ENCODE results near the gene APH1B. TPM values are rescaled to one million over a fixed set of nuclear protein-coding genes. Genes with fewer than 3 reads are reported as not detected.
A peak's percentile ranks its signal among the peaks of the same experiment; 100 is the strongest.

Gene APH1B
- total and polyA plus RNA-seq, 9 of the 15 experiments (the other 6 are each of a cell fraction or from before 2014, with no cell fraction given) = 5.1 to 9.7 (median 7.0) TPM

GRCh38 chr15:63344731-63345390 lies 67.5 kb downstream of the APH1B start (continued):
- TF ChIP-seq, protein P1, sequence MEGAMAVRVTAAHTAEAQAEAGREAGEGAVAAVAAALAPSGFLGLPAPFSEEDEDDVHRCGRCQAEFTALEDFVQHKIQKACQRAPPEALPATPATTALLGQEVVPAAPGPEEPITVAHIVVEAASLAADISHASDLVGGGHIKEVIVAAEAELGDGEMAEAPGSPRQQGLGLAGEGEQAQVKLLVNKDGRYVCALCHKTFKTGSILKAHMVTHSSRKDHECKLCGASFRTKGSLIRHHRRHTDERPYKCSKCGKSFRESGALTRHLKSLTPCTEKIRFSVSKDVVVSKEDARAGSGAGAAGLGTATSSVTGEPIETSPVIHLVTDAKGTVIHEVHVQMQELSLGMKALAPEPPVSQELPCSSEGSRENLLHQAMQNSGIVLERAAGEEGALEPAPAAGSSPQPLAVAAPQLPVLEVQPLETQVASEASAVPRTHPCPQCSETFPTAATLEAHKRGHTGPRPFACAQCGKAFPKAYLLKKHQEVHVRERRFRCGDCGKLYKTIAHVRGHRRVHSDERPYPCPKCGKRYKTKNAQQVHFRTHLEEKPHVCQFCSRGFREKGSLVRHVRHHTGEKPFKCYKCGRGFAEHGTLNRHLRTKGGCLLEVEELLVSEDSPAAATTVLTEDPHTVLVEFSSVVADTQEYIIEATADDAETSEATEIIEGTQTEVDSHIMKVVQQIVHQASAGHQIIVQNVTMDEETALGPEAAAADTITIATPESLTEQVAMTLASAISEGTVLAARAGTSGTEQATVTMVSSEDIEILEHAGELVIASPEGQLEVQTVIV (CRISPR knock-in tag; IDR thresholded peaks at IDR 0.05; ENCODE audit: borderline replicate concordance) = no peak
- no peak for TF ChIP-seq RBM22 (IDR thresholded peaks at IDR 0.05; ENCODE audit: low read depth, low read length, poor library complexity, severe bottlenecking)
- no peak for TF ChIP-seq NR4A1 (CRISPR knock-in tag; IDR thresholded peaks at IDR 0.05)
- TF ChIP-seq NR4A1 (tag; IDR thresholded peaks at IDR 0.05) = peak; percentile 83
- no peak for TF ChIP-seq EHMT2 (IDR thresholded peaks at IDR 0.05)
- TF ChIP-seq MLLT1 (IDR thresholded peaks at IDR 0.05) = no peak
- no peak for TF ChIP-seq BMI1 (IDR thresholded peaks at IDR 0.05; ENCODE audit: low read length)
- no peak for TF ChIP-seq SIN3A (IDR thresholded peaks at IDR 0.05; ENCODE audit: borderline replicate concordance in 2 of 2, control insufficient read depth in 1 of 2, low read depth in 2 of 2, low read length in 2 of 2)
- no peak for TF ChIP-seq ETS2 (tag; IDR thresholded peaks at IDR 0.05; ENCODE audit: borderline replicate concordance, poor library complexity, severe bottlenecking)
- no peak for TF ChIP-seq ARID3A (IDR thresholded peaks at IDR 0.05; ENCODE audit: borderline replicate concordance, low read depth, low read length)
- TF ChIP-seq, protein P2, sequence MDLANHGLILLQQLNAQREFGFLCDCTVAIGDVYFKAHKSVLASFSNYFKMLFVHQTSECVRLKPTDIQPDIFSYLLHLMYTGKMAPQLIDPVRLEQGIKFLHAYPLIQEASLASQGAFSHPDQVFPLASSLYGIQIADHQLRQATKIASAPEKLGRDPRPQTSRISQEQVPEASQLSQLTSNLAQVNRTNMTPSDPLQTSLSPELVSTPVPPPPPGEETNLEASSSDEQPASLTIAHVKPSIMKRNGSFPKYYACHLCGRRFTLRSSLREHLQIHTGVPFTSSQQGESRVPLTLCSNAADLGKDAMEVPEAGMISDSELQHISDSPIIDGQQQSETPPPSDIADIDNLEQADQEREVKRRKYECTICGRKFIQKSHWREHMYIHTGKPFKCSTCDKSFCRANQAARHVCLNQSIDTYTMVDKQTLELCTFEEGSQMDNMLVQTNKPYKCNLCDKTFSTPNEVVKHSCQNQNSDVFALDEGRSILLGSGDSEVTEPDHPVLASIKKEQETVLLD (IDR thresholded peaks at IDR 0.05) = no peak
- no peak for TF ChIP-seq SP2 (IDR thresholded peaks at IDR 0.05; ENCODE audit: extremely low read depth, low read depth, low read length, poor library complexity, severe bottlenecking)
- TF ChIP-seq SPI1 (IDR thresholded peaks at IDR 0.05; ENCODE audit: borderline replicate concordance, low read depth, low read length) = no peak
- TF ChIP-seq GATAD2B (IDR thresholded peaks at IDR 0.05; ENCODE audit: borderline replicate concordance) = no peak
- peak; percentile 67; the same call in 1 of the 2 replicates for TF ChIP-seq ZNF79 (CRISPR knock-in tag; IDR thresholded peaks at IDR 0.05; ENCODE audit: low read depth)
- TF ChIP-seq CREM (IDR thresholded peaks at IDR 0.05; ENCODE audit: low read depth) = peak; percentile 49; the same call in 1 of the 2 replicates
- TF ChIP-seq, protein P3, sequence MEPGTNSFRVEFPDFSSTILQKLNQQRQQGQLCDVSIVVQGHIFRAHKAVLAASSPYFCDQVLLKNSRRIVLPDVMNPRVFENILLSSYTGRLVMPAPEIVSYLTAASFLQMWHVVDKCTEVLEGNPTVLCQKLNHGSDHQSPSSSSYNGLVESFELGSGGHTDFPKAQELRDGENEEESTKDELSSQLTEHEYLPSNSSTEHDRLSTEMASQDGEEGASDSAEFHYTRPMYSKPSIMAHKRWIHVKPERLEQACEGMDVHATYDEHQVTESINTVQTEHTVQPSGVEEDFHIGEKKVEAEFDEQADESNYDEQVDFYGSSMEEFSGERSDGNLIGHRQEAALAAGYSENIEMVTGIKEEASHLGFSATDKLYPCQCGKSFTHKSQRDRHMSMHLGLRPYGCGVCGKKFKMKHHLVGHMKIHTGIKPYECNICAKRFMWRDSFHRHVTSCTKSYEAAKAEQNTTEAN (CRISPR knock-in tag; IDR thresholded peaks at IDR 0.05) = no peak
- TF ChIP-seq KHSRP (IDR thresholded peaks at IDR 0.05) = no peak
- TF ChIP-seq MTF1 (CRISPR knock-in tag; IDR thresholded peaks at IDR 0.05; ENCODE audit: borderline replicate concordance) = no peak
- peak; percentile 72 for TF ChIP-seq EP400 (IDR thresholded peaks at IDR 0.05)
